ENCODE results near the gene ASGR1.
"Not testable (repeated sequence)": the region's sequence is repeated elsewhere in the genome, so short reads cannot be mapped to it uniquely, and the experiment has no call there.

DNA sequence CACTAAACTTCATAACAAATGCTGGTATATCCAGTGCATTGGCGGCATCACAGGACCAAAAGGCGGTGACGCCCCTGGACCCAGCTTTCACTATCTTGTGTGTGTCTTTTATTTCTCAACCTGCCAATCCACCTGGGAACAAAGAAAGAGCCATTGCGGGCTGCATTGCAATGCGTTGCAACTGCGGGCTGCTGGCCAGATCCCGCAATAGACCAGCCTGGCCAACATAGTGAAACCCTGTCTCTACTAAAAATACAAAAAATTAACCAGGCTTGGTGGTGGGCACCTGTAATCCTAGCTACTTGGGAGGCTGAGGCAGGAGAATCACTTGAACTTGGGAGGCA lies 9.6 kb downstream of the ASGR1 start:
- TF ChIP-seq POLR2A (IDR thresholded peaks at IDR 0.05) = not testable (repeated sequence)
- TF ChIP-seq, protein P1, sequence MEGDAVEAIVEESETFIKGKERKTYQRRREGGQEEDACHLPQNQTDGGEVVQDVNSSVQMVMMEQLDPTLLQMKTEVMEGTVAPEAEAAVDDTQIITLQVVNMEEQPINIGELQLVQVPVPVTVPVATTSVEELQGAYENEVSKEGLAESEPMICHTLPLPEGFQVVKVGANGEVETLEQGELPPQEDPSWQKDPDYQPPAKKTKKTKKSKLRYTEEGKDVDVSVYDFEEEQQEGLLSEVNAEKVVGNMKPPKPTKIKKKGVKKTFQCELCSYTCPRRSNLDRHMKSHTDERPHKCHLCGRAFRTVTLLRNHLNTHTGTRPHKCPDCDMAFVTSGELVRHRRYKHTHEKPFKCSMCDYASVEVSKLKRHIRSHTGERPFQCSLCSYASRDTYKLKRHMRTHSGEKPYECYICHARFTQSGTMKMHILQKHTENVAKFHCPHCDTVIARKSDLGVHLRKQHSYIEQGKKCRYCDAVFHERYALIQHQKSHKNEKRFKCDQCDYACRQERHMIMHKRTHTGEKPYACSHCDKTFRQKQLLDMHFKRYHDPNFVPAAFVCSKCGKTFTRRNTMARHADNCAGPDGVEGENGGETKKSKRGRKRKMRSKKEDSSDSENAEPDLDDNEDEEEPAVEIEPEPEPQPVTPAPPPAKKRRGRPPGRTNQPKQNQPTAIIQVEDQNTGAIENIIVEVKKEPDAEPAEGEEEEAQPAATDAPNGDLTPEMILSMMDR (IDR thresholded peaks at IDR 0.05 in 4 of 5, conservative IDR thresholded peaks at IDR 0.05 in 1 of 5) = not testable (repeated sequence)

Measured in gastrocnemius medialis (tissue), 4 donors.